Common myeloid progenitor, CD34-positive (primary cell): ENCODE data around the gene TRMT10B.

Experiments
- CTCF ChIA-PET: fragments of 350-600 bp; sonication (Branson Sonifier 250); formaldehyde crosslinking; loops from one replicate; lab custom pipeline; 2021; ENCODE audit warnings: antibody characterized with exemption; lab: Charles Lee
- POLR2A ChIA-PET: fragments of 350-600 bp; sonication (Branson Sonifier 250); formaldehyde crosslinking; loops from one replicate; lab custom pipeline; 2021; ENCODE audit warnings: antibody characterized with exemption; lab: Charles Lee
- DNase-seq, 3 donors: peaks; one replicate each; pipeline versions ENCODE4 v3.0.0 to v3.0.0-alpha.2; 2013
- H3K27ac ChIP-seq, 2 experiments: 1 replicate in 1 of 2; 2 replicates in 1 of 2; pipeline ENCODE4 v1.7.0; 2013; ENCODE audit warnings: inconsistent platforms in 2 of 2, low read length in 2 of 2, mild to moderate bottlenecking in 2 of 2, low read depth in 1 of 2, moderate library complexity in 1 of 2; ENCODE audit not compliant: severe bottlenecking in 2 of 2, insufficient read depth in 1 of 2, poor library complexity in 1 of 2
- H3K27me3 ChIP-seq, 5 experiments: replicated peaks in 2 of 5; 1 replicate in 3 of 5; 2 replicates in 2 of 5; pipeline versions ENCODE4 v1.6.1 to v1.7.0; 2013; ENCODE audit warnings: low read length in 4 of 5, mild to moderate bottlenecking in 2 of 5, moderate library complexity in 2 of 5, inconsistent platforms in 1 of 5; ENCODE audit not compliant: insufficient read depth in 5 of 5, control insufficient read depth in 4 of 5
- H3K36me3 ChIP-seq, 4 experiments: 1 replicate in 2 of 4; 2 replicates in 2 of 4; pipeline versions ENCODE4 v1.6.1 to v1.7.0; 2013; ENCODE audit warnings: low read length in 3 of 4, control low read depth in 1 of 4, mild to moderate bottlenecking in 1 of 4; ENCODE audit not compliant: control insufficient read depth in 4 of 4, insufficient read depth in 4 of 4
- H3K4me1 ChIP-seq, 4 experiments: 1 replicate in 3 of 4; 2 replicates in 1 of 4; pipeline versions ENCODE4 v1.6.1 to v1.7.1; 2013; ENCODE audit warnings: low read length in 3 of 4, mild to moderate bottlenecking in 3 of 4, control low read depth in 1 of 4, inconsistent platforms in 1 of 4, moderate library complexity in 1 of 4; ENCODE audit not compliant: control insufficient read depth in 4 of 4, insufficient read depth in 4 of 4; ENCODE audit errors: control extremely low read depth in 1 of 4
- H3K4me3 ChIP-seq, 7 experiments: 1 replicate in 4 of 7; 2 replicates in 3 of 7; pipeline versions ENCODE4 v1.5.1 to v1.7.0; 2013; ENCODE audit warnings: mild to moderate bottlenecking in 7 of 7, low read length in 6 of 7, moderate library complexity in 6 of 7, inconsistent platforms in 2 of 7, low read depth in 2 of 7, control low read depth in 1 of 7; ENCODE audit not compliant: insufficient read depth in 4 of 7, control insufficient read depth in 1 of 7; ENCODE audit errors: extremely low read depth in 1 of 7
- H3K9me3 ChIP-seq, 5 experiments: 1 replicate in 4 of 5; 2 replicates in 1 of 5; pipeline versions ENCODE4 v1.6.1 to v1.7.1; 2013; ENCODE audit warnings: low read length in 4 of 5, mild to moderate bottlenecking in 2 of 5, inconsistent platforms in 1 of 5, low read depth in 1 of 5, moderate library complexity in 1 of 5; ENCODE audit not compliant: control insufficient read depth in 4 of 5, insufficient read depth in 2 of 5; ENCODE audit errors: control extremely low read depth in 1 of 5
- WGBS: methylation state at CpG from one replicate; pipeline ENCODE4 v1.1.5; 2013; ENCODE audit not compliant: insufficient coverage; 5-methylcytosine and 5-hydroxymethylcytosine counted together

TRMT10B gene

DNA sequence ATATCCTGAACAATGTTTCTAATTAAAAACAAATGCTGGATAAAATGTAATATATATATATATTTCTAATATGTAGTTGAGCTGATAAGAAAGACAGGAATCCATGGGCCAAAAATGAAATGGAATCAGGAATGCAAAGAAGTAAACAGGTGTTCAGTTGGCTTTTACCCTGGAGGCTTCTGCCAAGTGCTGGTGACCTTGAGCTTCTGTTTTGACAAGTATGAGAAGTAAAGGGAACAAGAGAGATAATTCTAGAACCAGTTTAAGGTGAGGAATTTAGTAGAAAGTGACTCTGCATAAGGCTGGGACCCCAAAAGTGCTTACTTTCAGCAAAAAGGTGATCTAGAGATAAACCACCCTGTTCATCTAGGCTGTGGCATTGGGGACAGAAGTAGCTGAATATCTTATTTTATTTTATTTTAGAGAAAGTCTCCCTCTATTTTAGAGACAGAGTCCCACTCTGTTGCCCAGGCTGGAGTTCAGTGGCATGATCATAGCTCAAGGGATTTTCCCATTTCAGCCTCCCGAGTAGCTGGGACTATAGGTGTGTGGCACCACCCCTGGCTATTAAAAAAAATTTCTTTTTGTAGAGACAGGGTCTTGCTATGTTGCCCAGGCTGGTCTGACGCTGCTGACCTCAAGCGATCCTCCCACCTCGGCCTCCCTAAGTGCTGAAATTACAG is 74.0 kb downstream of the TRMT10B start:
- POLR2A ChIA-PET, result no interaction called here
- Histone ChIP-seq H3K36me3 (peaks cover 8 to 36% (median 15%) of the 10 kb centered on the region in 4 experiments), H3K4me1 (no peaks in the 10 kb centered on the region)

More for the DNA sequence above, 74.0 kb downstream of the TRMT10B start:
- DNase-seq, result no peak
- Histone ChIP-seq H3K27me3 (no peaks in the 10 kb centered on the region), H3K4me3 (no peak overlapping the region), H3K27ac (no peak overlapping the region), H3K9me3 (no peaks in the 10 kb centered on the region)
- 100% methylated on average over 4 of the region's 4 CpGs for WGBS
- CTCF ChIA-PET, result interaction anchor here (0.6 to 0.8 kb wide), 3 partner anchors 11 to 27 kb away, joined by 3 to 4 read pairs (median 3); no protein-coding TSS in a partner anchor
